Stimulated activated naive CD8-positive, alpha-beta T cell treated with anti-CD3 and anti-CD28 coated beads, Interleukin-15, amount 100 ng/mL, for 72 hours (primary cell): ENCODE measurements around the gene AKR1C1.
"Not testable (repeated sequence)": the region's sequence is repeated elsewhere in the genome, so short reads cannot be mapped to it uniquely, and the experiment has no call there.

Experiments
- ATAC-seq: fragments of 150-1000 bp; cut with Tn5 transposase; 2 replicates; pipeline ENCODE4 v1.10.0; 2021; ENCODE audit warnings: mild to moderate bottlenecking, moderate library complexity
- DNase-seq, 2 donors: peaks; one replicate each; pipeline ENCODE4 v3.0.0; 2021 to 2022
- H3K27ac Mint-ChIP-seq, 2 donors: one replicate each; pipeline ENCODE4 v1.8.0; 2022; ENCODE audit warnings: mild to moderate bottlenecking in 2 of 2, mixed read lengths in 2 of 2, moderate library complexity in 2 of 2
- H3K27me3 Mint-ChIP-seq: one replicate; pipeline ENCODE4 v1.8.0; 2022; ENCODE audit warnings: mixed read lengths
- H3K4me1 Mint-ChIP-seq: one replicate; pipeline ENCODE4 v1.8.0; 2022; ENCODE audit warnings: mild to moderate bottlenecking, mixed read lengths
- H3K4me3 Mint-ChIP-seq, 2 donors: one replicate each; pipeline ENCODE4 v1.8.0; 2022; ENCODE audit warnings: mild to moderate bottlenecking in 2 of 2, mixed read lengths in 2 of 2, moderate library complexity in 1 of 2
- H3K9me3 Mint-ChIP-seq, 2 donors: one replicate each; pipeline ENCODE4 v1.8.0; 2022; ENCODE audit warnings: mixed read lengths in 2 of 2

AKR1C1 gene

DNA sequence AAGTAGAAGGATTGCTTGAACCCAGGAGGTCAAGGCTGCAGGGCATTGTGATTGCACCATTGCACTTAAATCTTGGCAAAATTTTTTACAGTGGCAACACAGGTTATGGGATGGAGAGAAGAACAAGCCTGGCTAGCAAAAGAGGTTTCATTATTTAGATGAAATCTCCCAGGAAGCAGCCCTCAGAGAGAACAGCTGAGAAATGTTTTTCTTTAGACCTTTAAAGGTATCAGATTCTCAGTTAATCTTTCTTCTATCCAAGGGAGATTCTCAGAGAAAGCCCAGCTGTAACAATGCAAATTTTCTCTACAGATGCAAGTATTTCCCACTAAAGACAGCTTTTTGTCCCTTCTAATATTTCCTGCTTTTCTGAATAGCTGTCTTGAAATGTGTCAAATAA lies 19.8 kb upstream of the AKR1C1 start:
- H3K4me3 Mint-ChIP-seq, DNase-seq, H3K27me3 Mint-ChIP-seq, H3K9me3 Mint-ChIP-seq, H3K27ac Mint-ChIP-seq, H3K4me1 Mint-ChIP-seq, ATAC-seq: not testable (repeated sequence)

DNA sequence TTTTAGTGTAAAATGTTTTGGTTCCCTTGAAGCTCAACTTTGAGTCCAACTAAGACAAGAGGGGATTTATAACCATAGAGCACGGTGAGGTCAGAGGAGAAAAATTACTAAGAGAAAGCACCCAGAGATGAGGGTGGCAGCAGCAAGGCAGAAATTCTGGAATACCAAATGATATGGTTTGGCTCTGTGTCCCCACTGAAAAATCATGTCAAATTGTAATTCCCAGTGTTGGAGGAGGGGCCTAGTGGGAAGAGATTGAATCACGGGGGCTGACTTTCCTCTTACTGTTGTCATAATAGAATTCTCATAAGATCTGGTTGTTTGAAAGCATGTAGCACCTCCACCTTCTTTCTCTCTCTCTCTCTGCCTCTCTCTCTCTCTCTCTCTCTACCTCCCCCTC lies 19.4 kb upstream of the AKR1C1 start:
- H3K27me3 Mint-ChIP-seq, result no peaks in the 10 kb centered on the region
- no peaks in the 10 kb centered on the region for H3K4me1 Mint-ChIP-seq
- ATAC-seq, result no peak
- no peak overlapping the region for H3K4me3 Mint-ChIP-seq
- H3K9me3 Mint-ChIP-seq, result no peaks in the 10 kb centered on the region
- no peak for DNase-seq
- no peak overlapping the region for H3K27ac Mint-ChIP-seq

DNA sequence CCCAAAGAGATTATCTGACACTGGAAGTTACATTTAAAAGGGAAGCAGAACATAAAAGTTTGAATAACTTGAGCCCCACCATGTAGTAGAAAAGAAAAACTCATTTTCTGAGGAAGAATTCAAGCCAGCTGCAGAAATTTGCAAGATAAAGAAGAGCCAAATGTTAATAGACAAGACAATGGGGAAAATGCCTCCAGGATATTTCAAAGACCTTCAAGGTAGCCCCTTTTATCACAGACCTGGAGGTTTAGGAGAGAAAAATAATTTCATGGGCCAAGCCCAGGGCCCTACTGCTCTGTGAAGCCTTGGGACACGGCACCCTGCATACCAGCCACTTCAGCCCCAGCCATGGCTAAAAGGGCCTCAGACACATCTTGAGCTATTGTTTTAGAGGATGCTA lies 18.4 kb upstream of the AKR1C1 start:
- Mint-ChIP-seq H3K27ac (no peak overlapping the region), H3K9me3 (no peaks in the 10 kb centered on the region), H3K4me3 (no peak overlapping the region), H3K4me1 (no peaks in the 10 kb centered on the region), H3K27me3 (no peaks in the 10 kb centered on the region)
- ATAC-seq (no peak), DNase-seq (no peak)

DNA sequence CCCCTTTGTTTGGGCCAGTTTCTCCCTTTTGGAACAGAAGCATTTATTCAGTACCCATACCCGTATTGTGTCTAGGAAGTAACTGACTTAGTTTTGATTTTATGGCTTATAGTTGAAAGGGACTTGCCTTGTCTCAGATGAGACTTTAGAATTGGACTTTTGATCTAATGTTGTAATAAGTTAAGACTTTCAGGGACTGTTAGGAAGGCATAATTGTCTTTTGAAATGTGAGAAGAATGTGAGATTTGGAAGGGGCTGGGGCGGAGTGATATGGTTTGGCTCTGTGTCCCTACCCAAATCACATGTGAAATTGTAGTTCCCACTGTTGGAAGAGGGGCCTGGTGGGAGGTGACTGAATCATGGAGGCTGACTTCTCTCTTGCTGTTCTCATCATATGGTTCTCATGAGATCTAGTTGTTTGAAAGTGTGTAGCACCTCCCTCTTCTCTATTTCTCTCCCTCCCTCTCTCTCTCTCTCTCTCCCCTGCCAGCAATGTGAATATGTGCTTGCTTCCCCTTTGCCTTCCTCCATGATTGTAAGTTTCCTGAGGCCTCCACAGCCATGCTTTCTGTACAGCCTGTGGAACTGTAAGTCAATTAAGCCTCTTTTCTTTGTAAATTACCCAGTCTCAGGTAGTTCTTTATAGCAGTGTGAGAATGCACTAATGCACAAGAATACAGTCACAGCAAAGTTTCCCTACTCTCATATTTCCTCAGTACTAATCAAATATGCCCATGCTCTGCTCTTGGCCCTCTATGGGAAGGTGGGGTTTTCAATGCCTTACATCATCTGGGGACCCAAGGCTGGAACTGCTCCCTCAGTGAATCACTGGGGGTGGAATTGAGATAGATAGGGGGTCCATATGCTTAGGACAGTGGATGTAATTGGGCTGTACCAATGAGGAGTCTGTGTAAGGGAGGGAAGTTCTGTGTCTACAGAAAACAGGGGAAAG lies 17.2 kb upstream of the AKR1C1 start:
- no peaks in the 10 kb centered on the region for H3K27me3 Mint-ChIP-seq
- no peak overlapping the region for H3K4me3 Mint-ChIP-seq
- no peak for ATAC-seq
- DNase-seq, result no peak
- H3K27ac Mint-ChIP-seq, result peak overlapping the region; percentile 14 to 32
- no peaks in the 10 kb centered on the region for H3K4me1 Mint-ChIP-seq
- no peaks in the 10 kb centered on the region for H3K9me3 Mint-ChIP-seq

DNA sequence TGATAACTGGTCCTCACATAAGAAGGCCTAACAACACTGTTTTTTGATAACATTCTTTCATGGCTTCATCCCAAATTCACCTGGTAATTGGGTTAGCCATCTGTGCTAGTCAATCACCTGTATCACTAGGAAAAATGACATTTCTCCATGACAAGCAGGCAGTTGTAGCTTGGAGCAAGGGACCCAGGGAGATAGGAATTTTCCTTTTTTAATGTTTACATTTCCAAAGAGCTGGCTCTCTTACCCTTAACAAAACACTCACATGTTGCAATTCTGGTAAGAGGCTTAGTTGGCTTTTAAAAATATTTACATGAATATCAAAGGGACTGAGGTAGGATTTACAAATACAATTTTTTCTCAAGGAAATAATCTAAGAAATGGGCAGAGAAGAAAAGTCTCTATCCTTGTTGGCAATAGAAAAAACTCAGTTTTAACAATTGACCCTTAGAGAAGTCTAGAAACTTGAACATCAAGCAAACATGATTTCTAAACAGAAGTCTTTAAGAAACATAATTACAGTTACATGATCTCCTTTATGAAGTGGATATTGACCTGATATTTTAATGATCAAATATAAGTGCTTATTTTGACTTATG lies 16.1 kb upstream of the AKR1C1 start:
- Mint-ChIP-seq H3K9me3 (no peaks in the 10 kb centered on the region), H3K4me3 (no peak overlapping the region), H3K27ac (no peak overlapping the region), H3K27me3 (no peaks in the 10 kb centered on the region), H3K4me1 (no peaks in the 10 kb centered on the region)
- no peak for DNase-seq
- ATAC-seq, result no peak

DNA sequence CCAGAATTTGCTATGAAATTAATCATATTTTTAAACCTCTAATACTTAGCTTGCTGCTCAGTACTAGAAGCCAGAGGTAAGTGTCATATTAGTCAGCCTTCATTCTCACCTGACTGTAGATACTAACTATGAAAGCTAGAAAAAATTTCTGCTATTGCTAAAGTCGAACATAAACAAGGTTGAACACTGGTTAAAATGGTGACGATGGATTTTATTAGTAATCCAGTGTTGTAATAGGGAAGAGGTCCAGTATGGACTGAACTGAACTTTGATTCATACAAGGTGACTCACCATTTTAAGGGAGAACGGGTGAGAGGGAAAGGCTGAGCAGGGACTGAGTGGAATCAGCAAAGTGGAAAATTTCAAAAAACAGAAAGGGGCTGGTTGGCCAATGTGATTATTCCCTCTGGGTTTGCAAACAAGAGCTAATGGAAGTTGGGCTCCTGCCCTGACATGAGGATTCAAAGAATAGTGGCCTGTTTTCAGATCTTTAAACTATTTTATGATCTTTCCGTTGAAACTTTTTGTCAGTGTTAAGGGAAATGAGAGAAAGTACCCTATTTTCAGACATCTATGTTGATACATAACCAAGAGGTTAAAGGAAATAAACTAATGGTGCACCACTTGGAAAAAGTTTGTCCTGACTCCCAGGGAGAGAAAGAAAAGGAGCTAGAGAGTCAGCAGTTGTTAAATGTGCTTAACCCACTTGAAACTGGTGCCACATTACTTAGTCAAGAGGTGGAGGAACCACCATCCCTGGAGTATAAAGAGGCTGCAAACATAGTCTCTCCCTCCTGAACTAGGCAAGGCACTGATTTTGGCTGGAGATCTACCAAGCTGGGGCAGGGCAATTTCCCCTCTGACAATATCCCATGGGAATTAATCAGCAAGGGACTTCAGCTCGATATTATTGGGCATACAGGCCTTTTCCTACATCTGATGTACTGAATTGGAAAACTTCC lies 15.3 kb upstream of the AKR1C1 start:
- DNase-seq (no peak), ATAC-seq (no peak)
- H3K27me3 Mint-ChIP-seq, result no peaks in the 10 kb centered on the region
- no peaks in the 10 kb centered on the region for H3K4me1 Mint-ChIP-seq
- no peak overlapping the region for H3K4me3 Mint-ChIP-seq
- H3K27ac Mint-ChIP-seq, result no peak overlapping the region
- H3K9me3 Mint-ChIP-seq, result no peaks in the 10 kb centered on the region

DNA sequence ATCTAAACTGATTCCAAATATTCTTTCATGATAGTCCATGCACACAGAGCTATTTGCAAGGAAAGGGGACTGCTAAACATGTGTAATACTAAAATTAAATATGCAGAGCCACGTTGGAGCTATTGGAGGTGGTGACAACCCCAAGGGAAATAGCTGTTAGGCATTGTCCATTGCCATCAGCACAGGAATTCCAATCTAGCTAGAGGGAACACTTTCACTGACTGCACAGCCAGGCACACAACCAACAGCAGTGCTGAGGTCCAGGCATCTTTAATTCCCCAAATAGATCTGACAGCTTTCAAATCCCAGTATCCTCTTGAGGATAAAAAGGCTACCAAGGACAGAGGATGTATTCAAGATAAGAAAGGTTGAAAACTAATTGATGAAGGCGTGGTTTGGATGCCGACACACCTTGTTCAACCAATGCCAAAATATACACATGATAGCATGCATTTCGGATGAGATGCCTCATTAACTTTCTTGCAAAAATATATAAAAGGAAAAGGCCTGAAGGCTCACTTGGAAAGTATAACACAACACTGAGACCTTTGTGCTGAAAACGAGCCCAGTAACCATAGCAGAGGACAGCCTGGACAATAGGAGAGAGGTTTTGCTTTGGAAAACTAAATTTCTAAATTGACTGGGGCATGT lies 11.6 kb upstream of the AKR1C1 start:
- not testable (repeated sequence) for H3K4me3 Mint-ChIP-seq, H3K27ac Mint-ChIP-seq, H3K9me3 Mint-ChIP-seq, H3K27me3 Mint-ChIP-seq, DNase-seq, H3K4me1 Mint-ChIP-seq, ATAC-seq

DNA sequence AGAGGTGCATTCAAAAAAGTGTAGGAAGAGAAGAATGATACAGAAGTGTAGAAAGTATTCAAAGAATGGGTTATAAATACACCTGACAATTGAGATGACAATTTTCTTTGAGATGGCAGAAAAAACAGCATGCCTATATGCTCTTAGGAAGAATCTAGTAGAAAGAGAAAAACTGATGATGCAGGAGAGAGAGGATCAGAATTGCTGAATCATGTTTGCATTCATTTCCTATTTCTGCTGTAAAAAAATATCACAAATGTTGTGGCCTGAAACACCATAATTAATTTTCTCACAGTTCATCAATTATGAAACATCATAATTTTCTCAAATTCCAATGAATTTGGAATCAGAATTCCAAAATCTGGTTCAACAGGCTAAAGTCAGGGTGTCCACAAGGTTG lies 9.8 kb upstream of the AKR1C1 start:
- DNase-seq (no peak), ATAC-seq (no peak)
- H3K27me3 Mint-ChIP-seq, result no peaks in the 10 kb centered on the region
- H3K27ac Mint-ChIP-seq, result no peak overlapping the region
- H3K4me3 Mint-ChIP-seq, result no peak overlapping the region
- no peaks in the 10 kb centered on the region for H3K9me3 Mint-ChIP-seq
- H3K4me1 Mint-ChIP-seq, result no peaks in the 10 kb centered on the region

DNA sequence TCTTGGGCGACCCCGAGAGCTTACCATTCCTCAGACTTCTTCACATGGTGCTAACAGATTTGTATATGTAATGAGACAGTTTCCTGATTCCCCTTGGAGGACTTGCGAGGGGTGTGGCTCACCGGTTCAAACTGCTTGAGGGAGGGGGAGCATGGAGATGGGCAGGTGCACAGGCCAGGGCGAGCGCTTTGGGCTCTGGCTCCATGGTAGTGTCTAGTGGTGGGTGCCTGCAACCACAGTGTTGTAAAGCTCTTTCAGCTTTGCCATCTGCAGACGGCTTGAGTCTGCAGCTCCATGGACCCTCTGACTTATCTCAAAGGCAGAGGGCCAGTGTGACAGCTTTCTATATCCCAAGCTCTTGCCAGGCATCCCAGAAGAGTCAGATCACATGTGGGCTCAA lies 7.1 kb upstream of the AKR1C1 start:
- not testable (repeated sequence) for H3K27me3 Mint-ChIP-seq, ATAC-seq, H3K9me3 Mint-ChIP-seq, H3K4me3 Mint-ChIP-seq, H3K4me1 Mint-ChIP-seq, H3K27ac Mint-ChIP-seq, DNase-seq

DNA sequence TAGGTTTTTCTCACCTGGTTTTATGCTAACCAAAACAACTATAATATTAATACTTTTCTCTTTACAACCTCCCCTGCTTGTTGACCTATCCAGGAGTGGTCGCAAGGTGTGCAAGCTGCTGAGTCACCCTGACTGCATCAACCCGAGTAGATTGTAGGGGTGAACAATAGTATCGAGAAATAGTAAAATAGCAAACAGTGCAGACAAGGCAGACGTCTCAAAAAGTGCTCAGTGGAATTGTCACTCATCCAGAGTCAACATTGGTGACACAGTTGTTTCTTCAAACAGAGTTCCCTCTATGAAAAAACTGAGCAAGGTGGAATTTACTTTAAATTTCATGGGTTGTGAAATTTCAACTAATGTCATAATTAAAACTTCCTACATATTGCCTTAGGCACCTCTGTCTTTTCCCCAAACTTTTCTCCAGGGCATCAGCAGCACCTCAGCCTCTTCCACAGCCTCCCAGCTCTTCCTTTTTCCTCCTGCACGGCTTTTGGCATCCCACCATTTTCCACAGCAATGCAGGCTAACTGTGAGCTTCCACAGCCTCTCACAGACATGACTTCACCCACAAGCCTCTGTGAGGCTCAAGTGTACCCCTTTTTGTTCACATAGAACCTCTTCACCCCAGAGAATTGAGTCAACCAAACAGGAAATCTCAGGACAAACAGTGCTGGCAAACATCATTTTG lies 6.1 kb upstream of the AKR1C1 start:
- not testable (repeated sequence) for H3K27me3 Mint-ChIP-seq

DNA sequence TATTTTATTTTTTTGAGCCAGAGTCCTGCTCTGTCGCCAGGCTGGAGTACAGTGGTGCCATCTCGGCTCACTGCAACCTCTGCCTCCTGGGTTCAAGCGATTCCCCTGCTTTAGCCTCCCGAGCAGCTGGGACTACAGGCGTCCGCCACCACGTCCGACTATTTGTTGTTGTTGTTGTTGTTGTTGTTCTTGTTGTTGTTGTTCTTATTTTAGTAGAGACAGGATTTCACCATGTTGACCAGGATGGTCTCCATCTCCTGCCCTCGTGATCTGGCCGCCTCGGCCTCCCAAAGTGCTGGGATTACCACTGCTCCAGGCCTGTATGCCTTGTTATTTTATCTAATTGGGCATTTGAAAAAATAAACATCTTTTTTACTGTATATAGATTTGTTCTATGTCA lies 1.7 kb upstream of the AKR1C1 start:
- ATAC-seq, result not testable (repeated sequence)

More for the DNA sequence above, 6.1 kb upstream of the AKR1C1 start:
- not testable (repeated sequence) for H3K27ac Mint-ChIP-seq, H3K4me3 Mint-ChIP-seq, ATAC-seq, DNase-seq, H3K9me3 Mint-ChIP-seq, H3K4me1 Mint-ChIP-seq

DNA sequence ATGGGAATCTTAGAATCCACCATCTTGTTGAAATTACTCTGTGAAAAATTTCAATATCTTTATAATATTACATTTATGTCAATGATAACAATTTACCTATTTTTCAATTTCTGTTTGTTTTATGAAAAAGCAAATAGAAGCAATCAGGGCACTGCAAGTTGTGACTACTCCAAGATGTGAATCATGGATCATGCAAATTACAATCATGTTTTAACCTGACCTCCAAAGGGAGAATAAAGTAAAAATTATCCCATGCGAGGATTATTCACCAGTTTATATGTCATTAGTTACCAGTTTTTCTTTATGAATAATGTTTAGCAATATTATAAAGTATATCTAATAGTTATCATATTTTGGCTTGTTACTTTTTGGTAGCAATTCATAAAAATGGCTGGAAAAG lies 907 bp upstream of the AKR1C1 start:
- H3K4me3 Mint-ChIP-seq, H3K4me1 Mint-ChIP-seq, H3K27ac Mint-ChIP-seq, DNase-seq, ATAC-seq, H3K27me3 Mint-ChIP-seq, H3K9me3 Mint-ChIP-seq: not testable (repeated sequence)

More for the DNA sequence above, 1.7 kb upstream of the AKR1C1 start:
- not testable (repeated sequence) for H3K27me3 Mint-ChIP-seq, DNase-seq, H3K4me3 Mint-ChIP-seq, H3K9me3 Mint-ChIP-seq, H3K27ac Mint-ChIP-seq, H3K4me1 Mint-ChIP-seq

DNA sequence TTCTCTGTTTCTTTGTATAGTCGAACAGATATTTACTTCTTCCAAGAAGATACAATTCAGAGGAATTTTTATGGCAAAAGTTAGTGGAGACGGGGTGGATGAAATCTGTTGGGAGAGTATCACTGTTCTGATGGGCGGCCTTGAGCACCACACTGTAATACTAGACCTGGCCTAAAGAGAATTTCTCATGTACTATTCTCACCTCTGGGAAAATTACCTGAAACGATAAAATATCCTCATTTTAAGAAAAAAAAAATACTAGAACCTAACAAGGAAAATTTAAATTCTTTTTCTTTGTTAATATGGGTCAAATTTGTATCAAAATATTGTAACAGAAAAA lies 570 bp downstream of the AKR1C1 start:
- H3K9me3 Mint-ChIP-seq, H3K27ac Mint-ChIP-seq, ATAC-seq, DNase-seq, H3K4me3 Mint-ChIP-seq, H3K4me1 Mint-ChIP-seq, H3K27me3 Mint-ChIP-seq: not testable (repeated sequence)

DNA sequence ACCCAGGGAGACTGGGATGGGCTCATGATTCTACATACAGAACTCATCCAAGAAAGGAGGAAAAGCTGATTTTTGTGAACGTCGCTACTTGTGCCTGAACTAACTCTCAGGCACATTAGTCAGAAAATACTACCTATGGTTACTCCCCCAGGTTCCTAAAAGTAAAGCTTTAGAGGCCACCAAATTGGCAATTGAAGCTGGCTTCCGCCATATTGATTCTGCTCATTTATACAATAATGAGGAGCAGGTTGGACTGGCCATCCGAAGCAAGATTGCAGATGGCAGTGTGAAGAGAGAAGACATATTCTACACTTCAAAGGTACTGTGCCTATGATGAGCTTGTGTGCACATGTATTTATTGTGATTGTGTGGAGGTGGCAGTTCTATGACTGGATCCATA lies 2.5 kb downstream of the AKR1C1 start:
- not testable (repeated sequence) for H3K4me1 Mint-ChIP-seq, DNase-seq, H3K27ac Mint-ChIP-seq, H3K9me3 Mint-ChIP-seq, H3K4me3 Mint-ChIP-seq, ATAC-seq, H3K27me3 Mint-ChIP-seq

DNA sequence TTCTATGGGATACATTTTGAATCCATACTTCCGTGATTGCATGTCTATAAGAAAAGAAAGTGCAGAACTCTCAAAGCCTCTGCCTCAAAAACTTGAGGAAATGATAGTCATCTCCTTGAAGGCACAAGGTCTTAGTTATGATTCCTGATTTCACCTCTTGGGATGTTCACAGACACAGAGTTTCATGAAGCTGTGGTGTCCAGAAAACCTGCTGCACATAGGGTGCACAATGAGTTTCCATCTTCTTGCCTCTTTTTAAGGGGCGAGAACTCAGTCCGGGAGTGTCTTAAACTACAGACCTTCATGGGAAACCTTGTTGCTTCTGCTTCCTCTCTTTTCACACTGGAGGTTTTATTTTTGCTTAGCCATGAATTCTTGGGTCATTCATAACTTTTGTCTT lies 4.0 kb downstream of the AKR1C1 start:
- not testable (repeated sequence) for H3K27me3 Mint-ChIP-seq, H3K9me3 Mint-ChIP-seq, H3K27ac Mint-ChIP-seq, H3K4me3 Mint-ChIP-seq, H3K4me1 Mint-ChIP-seq, ATAC-seq, DNase-seq
